Raji (cell line): Measurements from ENCODE around the gene CYFIP1.

Source experiments
- POLR2A ChIP-seq: IDR thresholded peaks from 2 replicates; pipeline ENCODE4 v1.6.1; 2011; ENCODE audit warnings: low read depth, low read length, control low read depth; ENCODE audit not compliant: insufficient read depth

CYFIP1 gene

DNA sequence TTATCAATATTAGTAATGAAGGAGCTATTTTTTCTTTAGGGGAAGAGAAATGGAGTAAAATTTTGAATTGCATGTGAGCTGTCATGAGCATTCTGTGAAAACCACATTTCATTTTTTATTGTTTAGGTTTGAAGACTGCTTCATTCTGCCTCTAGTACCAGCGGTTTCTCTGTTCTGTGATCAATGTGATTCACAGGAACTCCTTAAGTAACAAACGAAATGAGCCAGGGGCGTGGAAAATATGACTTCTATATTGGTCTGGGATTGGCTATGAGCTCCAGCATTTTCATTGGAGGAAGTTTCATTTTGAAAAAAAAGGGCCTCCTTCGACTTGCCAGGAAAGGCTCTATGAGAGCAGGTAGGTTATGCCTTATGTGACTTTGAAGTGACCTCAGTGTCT is 128.7 kb downstream of the CYFIP1 start:
- no peak for TF ChIP-seq POLR2A

DNA sequence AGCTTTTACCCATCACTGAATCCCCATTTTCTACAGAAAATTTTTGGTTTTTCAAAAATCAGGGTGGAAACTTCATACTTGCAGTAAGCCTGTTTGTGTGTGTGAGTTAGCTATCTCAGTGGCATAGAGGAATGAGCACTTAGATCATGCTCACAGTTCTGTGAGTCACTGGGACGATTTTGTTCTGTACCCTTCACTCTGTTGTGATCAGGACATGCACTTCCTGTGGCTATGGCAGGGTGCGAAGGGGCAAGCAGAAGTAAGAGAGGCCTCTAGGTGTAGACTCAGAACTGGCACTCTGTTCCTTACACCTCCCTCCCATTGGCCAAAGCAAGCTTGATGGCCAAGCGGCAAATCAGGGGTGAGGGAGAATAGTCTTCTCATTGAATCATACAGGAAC is 130.1 kb downstream of the CYFIP1 start:
- no peak for TF ChIP-seq POLR2A

GRCh38 chr15:22846073-22846472 is 134.1 kb downstream of the CYFIP1 start:
- TF ChIP-seq POLR2A = no peak

DNA sequence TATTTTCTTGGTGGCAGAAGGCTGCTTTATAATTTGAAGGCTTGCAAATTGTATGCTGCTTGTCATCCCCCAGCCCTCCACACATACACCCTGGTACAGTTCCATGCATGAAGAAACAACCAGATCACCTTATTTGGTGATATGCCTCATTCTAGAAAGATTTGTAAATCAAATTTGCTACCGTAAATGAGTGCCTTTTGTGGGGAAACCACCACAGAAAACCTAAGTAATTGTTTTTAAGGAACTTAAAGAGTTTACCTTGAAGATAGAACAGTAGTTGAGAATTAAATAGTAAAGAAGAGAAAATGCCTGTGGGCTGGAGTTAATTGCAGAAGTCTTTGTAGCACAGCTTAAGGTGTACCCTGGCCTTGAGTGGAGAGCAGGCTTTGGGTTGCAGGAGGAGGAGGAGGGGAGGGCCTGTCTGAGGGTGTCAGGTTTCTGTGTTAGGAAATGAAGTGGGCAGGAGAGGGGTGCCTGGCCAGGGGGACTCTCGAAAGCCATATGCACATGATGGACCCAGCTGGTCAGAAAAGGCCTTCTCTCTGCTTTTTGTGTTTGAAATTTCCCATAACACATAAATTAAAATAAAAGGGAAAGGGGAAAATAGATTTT is 134.8 kb downstream of the CYFIP1 start:
- no peak for TF ChIP-seq POLR2A

DNA sequence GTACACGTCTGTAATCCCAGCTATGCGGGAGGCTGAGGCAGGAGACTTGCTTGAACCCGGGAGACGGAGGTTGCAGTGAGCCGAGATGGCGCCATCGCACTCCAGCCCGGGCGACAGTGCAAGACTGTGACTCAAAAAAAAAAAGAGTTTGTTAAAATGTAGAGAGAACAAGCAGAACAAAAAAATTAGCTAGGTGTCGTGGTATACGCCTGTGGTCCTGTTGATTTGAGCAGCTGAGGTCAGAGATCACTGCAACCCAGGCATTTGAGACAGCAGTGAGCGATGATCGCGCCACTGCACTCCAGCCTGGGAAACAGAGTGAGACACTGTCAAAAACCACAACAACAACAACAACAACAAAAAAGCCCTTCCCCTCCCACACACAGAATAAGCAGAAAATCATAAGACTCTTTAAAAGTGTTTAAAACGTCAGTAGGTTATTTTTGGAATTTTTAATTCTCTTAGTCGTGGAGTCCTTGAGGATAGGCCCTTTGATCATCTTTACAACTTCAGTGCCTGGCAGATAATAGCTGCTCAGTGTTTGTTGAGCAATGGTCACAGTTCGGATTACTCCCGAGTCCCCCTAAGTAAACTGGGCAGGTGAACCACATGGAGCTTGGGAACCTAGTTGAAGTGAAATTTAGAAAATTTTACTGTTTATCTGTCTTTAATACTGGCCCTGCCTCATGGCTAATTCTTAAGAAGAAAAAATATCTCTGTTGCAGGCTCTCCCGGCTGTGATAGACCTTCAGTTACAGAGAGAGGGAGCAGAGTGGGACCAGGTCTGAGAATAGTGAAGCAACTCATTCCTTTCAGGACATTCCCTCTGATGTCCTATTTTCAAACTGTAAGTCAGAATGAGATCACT is 135.5 kb downstream of the CYFIP1 start:
- no peak for TF ChIP-seq POLR2A

- no peak for TF ChIP-seq POLR2A
These were observed 141.0 kb downstream of the CYFIP1 start for GRCh38 chr15:22839046-22839695.

GRCh38 chr15:22838292-22839042 is 141.7 kb downstream of the CYFIP1 start, which contains the start of gene NIPA2:
Gene NIPA2, plus strand, starts transcription at chr15:22838666. Its CDS starts 13,066 bp downstream, at chr15:22851732.
- peak; percentile 88 for TF ChIP-seq POLR2A

DNA sequence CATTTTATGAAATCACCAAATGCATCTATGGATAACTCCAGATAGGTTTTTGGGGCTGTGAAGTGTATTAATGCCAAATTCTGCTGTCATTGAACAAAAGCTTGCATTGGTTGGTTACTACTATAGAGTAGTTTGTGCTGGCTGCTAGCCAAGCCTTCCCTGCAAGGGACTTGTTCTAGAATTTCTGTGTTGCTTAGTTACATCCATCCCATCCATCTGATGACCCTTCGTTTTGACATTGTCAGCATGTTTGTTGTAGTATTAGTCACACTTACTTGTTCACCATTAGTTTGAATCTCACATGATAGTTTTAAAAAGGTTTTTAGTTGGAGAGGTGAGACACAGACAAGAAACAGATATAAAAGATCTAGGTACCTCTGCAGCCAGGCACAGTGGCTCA is 148.7 kb downstream of the CYFIP1 start:
- no peak for TF ChIP-seq POLR2A

- TF ChIP-seq POLR2A = no peak
These were observed 153.0 kb downstream of the CYFIP1 start for GRCh38 chr15:22827125-22827524.

- TF ChIP-seq POLR2A = no peak
These were observed 156.6 kb downstream of the CYFIP1 start for GRCh38 chr15:22823495-22824128.

DNA sequence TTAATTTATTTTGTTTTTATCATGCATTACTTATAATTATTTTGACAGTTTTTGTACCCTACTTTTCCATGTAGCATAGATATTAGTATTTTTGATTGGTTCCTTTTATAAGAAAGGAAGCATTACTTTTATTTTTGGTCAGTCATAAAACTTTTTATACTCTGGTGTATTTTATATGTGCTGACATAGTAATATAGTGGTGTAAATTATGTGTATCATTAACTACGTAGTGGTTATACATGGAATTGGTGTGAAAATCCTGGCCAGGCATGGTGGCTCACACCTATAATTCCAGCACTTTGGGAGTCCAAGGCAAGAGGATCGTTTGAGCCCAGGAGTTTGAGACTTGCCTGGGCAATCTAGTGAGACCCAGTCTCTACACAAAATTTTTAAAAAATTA is 160.5 kb downstream of the CYFIP1 start:
- no peak for TF ChIP-seq POLR2A
